K562 (cell line): ENCODE measurements around the gene CSF1. TPM values are rescaled to one million over a fixed set of nuclear protein-coding genes. Genes with fewer than 3 reads are reported as not detected.
A peak's percentile ranks its signal among the peaks of the same experiment; 100 is the strongest.

Experiments used
- ARID1B ChIP-seq: fragments of 450-650 bp; IDR thresholded peaks from 2 replicates; pipeline ENCODE4 v1.6.1; 2016; ENCODE audit warnings: antibody characterized with exemption, mild to moderate bottlenecking, inconsistent platforms
- CCNT2 ChIP-seq: IDR thresholded peaks from 2 replicates; pipeline ENCODE4 v1.6.1; 2011; ENCODE audit warnings: borderline replicate concordance, low read depth, mild to moderate bottlenecking, moderate library complexity, mixed read lengths, low read length; ENCODE audit not compliant: insufficient read length; ENCODE audit errors: extremely low read depth
- CEBPG ChIP-seq, 3 experiments: fragments of 200-800 bp in 1 of 3; sonication (Bioruptor generic) in 1 of 3; sonication (generic) in 1 of 3; formaldehyde crosslinking in 1 of 3; IDR thresholded peaks in 2 of 3; conservative IDR thresholded peaks in 1 of 3; 2 replicates each; pipeline versions ENCODE4 v1.6.1 to v1.8.0; 2016 to 2022; ENCODE audit warnings: missing compliant biosample characterization in 2 of 3, missing genetic modification characterization in 2 of 3, mild to moderate bottlenecking in 1 of 3, missing genetic modification reagents in 1 of 3
- EGR1 ChIP-seq: fragments of 450-650 bp; conservative IDR thresholded peaks from 2 replicates; pipeline ENCODE4 v1.6.1; 2017; ENCODE audit warnings: mild to moderate bottlenecking
- FOXP1 ChIP-seq: sonication (generic); formaldehyde crosslinking; IDR thresholded peaks from 2 replicates; pipeline ENCODE4 v1.8.0; 2022; ENCODE audit warnings: mild to moderate bottlenecking, missing genetic modification reagents
- GTF2E2 ChIP-seq: fragments of 200-800 bp; sonication (Bioruptor generic); IDR thresholded peaks from 2 replicates; pipeline ENCODE4 v1.6.1; 2016; ENCODE audit warnings: missing genetic modification characterization, missing compliant biosample characterization
- HDAC2 ChIP-seq: fragments of 450-650 bp; IDR thresholded peaks from 2 replicates; pipeline ENCODE4 v1.6.1; 2016; ENCODE audit warnings: mild to moderate bottlenecking
- JUND ChIP-seq, 2 experiments: IDR thresholded peaks; 2 replicates in 1 of 2; 3 replicates in 1 of 2; pipeline ENCODE4 v1.6.1; 2011; ENCODE audit warnings: borderline replicate concordance in 2 of 2, low read depth in 2 of 2, low read length in 2 of 2, improper control_type of control experiment in 1 of 2, missing biosample characterization in 1 of 2, missing genetic modification characterization in 1 of 2, missing genetic modification reagents in 1 of 2
- MEF2A ChIP-seq: IDR thresholded peaks from 2 replicates; pipeline ENCODE4 v1.6.1; 2011; ENCODE audit warnings: low read depth, mild to moderate bottlenecking, low read length, moderate library complexity; ENCODE audit not compliant: control insufficient read depth
- MTA3 ChIP-seq: fragments of 450-650 bp; formaldehyde crosslinking; IDR thresholded peaks from 2 replicates; pipeline ENCODE4 v1.6.1; 2017; ENCODE audit warnings: mild to moderate bottlenecking, borderline replicate concordance
- NRF1 ChIP-seq, 2 experiments: fragments of 450-650 bp; IDR thresholded peaks in 1 of 2; conservative IDR thresholded peaks in 1 of 2; 2 replicates each; pipeline ENCODE4 v1.6.1; 2014; ENCODE audit warnings: mild to moderate bottlenecking in 2 of 2
- PHF20 ChIP-seq: fragments of 450-650 bp; IDR thresholded peaks from 2 replicates; pipeline ENCODE4 v1.6.1; 2018; ENCODE audit not compliant: partially characterized antibody
- RBM15 ChIP-seq: fragments of 200-400 bp; formaldehyde crosslinking; IDR thresholded peaks from 2 replicates; pipeline ENCODE4 v1.6.1; 2018; ENCODE audit warnings: mild to moderate bottlenecking, low read length, moderate library complexity; ENCODE audit not compliant: insufficient read depth
- SREBF1 ChIP-seq: fragments of 150-350 bp; IDR thresholded peaks from 2 replicates; pipeline ENCODE4 v1.6.1; 2014; ENCODE audit warnings: antibody characterized with exemption, low read depth, low read length, borderline replicate concordance
- TAF1 ChIP-seq: IDR thresholded peaks from 2 replicates; pipeline ENCODE4 v1.6.1; 2011; ENCODE audit warnings: mild to moderate bottlenecking, low read length, moderate library complexity; ENCODE audit not compliant: insufficient read depth, control insufficient read depth, severe bottlenecking; ENCODE audit errors: extremely low read depth
- XRCC4 ChIP-seq: IDR thresholded peaks from one replicate; pipeline ENCODE4 v1.6.1; 2011; ENCODE audit not compliant: insufficient read depth, insufficient read length; ENCODE audit errors: extremely low read depth
- ZNF347 ChIP-seq: fragments of 450-650 bp; formaldehyde crosslinking; IDR thresholded peaks from 2 replicates; pipeline ENCODE4 v1.4.0; 2020; ENCODE audit warnings: low read depth, mild to moderate bottlenecking, moderate library complexity
- polyA plus RNA-seq, 8 experiments: library from polyadenylated mRNA; depleted of rRNA in 4 of 8; stranded (reverse) in 5 of 8; unstranded in 3 of 8; fragments of >200 nt; fragmentation: Nextera tagmentation in 2 of 8; fragmentation: Illumina TruSeq in 1 of 8; extraction: Ambion mirVana in 2 of 8; extraction: Trizol in 1 of 8; gene quantifications; 2 replicates each; pipeline versions ENCODE4 v1.2.1 to v1.2.3, GENCODE V29; 2011 to 2014; ENCODE audit warnings: inconsistent platforms in 1 of 8, missing spikeins in 1 of 8
- total RNA-seq, 7 experiments: library from RNA; depleted of rRNA in 6 of 7; stranded (reverse); fragments of >200 nt in 6 of 7; fragmentation: Illumina TruSeq in 2 of 7; extraction: Trizol in 2 of 7; gene quantifications; 2 replicates each; pipeline versions ENCODE4 v1.2.1 to v1.2.3, GENCODE V29; 2011 to 2021; ENCODE audit warnings: low replicate concordance in 1 of 7
- TF ChIP-seq, protein P1 (sequence below): conservative IDR thresholded peaks from 2 replicates; pipeline ENCODE4 v1.6.1; 2011; ENCODE audit warnings: low read depth, mild to moderate bottlenecking, low read length; ENCODE audit not compliant: control insufficient read depth
- TF ChIP-seq, protein P2 (sequence below), 2 experiments: IDR thresholded peaks; 2 replicates each; pipeline ENCODE4 v1.6.1; 2012; ENCODE audit warnings: improper control_type of control experiment in 2 of 2, low read depth in 2 of 2, low read length in 2 of 2, borderline replicate concordance in 1 of 2
- TF ChIP-seq, protein P3 (sequence below): fragments of 250-450 bp; sonication (Bioruptor Pico); IDR thresholded peaks from 2 replicates; pipeline ENCODE4 v1.4.0; 2020

Gene CSF1
- total and polyA plus RNA-seq, 9 of the 15 experiments (the other 6 are each of a cell fraction or from before 2014, with no cell fraction given), result 0.18 to 11.8 (median 2.8) TPM

DNA sequence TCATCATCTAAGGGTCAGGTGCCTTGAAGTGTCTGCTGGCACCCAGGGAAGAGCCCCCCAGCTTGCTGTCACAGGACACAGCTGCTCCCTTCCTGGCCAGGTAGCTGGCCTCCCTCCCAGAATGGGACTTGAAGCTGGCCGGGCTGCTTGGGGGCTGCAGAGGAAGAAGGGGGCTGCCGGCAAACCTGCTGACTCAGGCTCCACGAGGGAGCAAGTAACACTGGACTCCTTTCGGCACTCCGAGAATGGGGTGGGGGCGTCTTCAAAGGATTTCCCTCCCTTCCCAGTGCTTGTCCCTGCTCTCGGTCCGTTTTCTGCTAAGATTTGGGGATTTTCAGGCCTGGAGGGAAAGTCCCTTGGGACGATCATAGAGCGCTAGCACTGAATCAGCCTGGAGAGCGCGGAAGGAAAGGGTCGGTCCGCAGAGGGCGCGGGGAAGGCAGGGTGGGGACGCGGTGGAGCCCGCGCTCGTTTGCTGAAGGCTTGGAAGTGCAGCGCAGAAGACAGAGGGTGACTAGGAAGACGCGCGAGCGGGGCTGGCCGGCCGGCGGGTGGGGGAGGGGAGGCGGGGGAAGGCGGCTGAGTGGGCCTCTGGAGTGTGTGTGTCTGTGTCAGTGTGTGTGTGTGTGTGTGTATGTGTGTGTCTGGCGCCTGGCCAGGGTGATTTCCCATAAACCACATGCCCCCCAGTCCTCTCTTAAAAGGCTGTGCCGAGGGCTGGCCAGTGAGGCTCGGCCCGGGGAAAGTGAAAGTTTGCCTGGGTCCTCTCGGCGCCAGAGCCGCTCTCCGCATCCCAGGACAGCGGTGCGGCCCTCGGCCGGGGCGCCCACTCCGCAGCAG is at the start of gene CSF1 (continued):
- TF ChIP-seq FOXP1 (CRISPR knock-in tag) (peak; percentile 29; the same call in 1 of the 2 replicates), JUND (IDR thresholded peaks at IDR 0.05; ENCODE audit: borderline replicate concordance, low read depth, low read length) (peak; percentile 39; the same call in 1 of the 2 replicates), JUND (tag; IDR thresholded peaks at IDR 0.05; ENCODE audit: borderline replicate concordance, low read depth, low read length) (peak; percentile 31; the same call in 1 of the 3 replicates), EGR1 (peak; percentile 78), CEBPG (CRISPR knock-in tag; IDR thresholded peaks at IDR 0.05) (0 out of 2 replicates have a peak, but pooled peaks have one; percentile 19), CEBPG (tag; conservative IDR thresholded peaks at IDR 0.05 in 1 of 2, IDR thresholded peaks at IDR 0.05 in 1 of 2) (no peak), RBM15 (no peak), GTF2E2 (tag) (0 out of 2 replicates have a peak, but pooled peaks have one; percentile 24), TAF1 (peak; percentile 57), SREBF1 (no peak), ZNF347 (CRISPR knock-in tag) (no peak), MEF2A (no peak), PHF20 (peak; percentile 36), XRCC4 (no peak), NRF1 (conservative IDR thresholded peaks at IDR 0.05 in 1 of 2, IDR thresholded peaks at IDR 0.05 in 1 of 2) (0 out of 4 replicates have a peak, but pooled peaks have one; percentile 12 to 16), MTA3 (no peak), HDAC2 (no peak), CCNT2 (peak; percentile 52), ARID1B (peak; percentile 77)
- TF ChIP-seq, protein P1, sequence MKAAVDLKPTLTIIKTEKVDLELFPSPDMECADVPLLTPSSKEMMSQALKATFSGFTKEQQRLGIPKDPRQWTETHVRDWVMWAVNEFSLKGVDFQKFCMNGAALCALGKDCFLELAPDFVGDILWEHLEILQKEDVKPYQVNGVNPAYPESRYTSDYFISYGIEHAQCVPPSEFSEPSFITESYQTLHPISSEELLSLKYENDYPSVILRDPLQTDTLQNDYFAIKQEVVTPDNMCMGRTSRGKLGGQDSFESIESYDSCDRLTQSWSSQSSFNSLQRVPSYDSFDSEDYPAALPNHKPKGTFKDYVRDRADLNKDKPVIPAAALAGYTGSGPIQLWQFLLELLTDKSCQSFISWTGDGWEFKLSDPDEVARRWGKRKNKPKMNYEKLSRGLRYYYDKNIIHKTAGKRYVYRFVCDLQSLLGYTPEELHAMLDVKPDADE, result 0 out of 2 replicates have a peak, but pooled peaks have one; percentile 16
- TF ChIP-seq, protein P2, sequence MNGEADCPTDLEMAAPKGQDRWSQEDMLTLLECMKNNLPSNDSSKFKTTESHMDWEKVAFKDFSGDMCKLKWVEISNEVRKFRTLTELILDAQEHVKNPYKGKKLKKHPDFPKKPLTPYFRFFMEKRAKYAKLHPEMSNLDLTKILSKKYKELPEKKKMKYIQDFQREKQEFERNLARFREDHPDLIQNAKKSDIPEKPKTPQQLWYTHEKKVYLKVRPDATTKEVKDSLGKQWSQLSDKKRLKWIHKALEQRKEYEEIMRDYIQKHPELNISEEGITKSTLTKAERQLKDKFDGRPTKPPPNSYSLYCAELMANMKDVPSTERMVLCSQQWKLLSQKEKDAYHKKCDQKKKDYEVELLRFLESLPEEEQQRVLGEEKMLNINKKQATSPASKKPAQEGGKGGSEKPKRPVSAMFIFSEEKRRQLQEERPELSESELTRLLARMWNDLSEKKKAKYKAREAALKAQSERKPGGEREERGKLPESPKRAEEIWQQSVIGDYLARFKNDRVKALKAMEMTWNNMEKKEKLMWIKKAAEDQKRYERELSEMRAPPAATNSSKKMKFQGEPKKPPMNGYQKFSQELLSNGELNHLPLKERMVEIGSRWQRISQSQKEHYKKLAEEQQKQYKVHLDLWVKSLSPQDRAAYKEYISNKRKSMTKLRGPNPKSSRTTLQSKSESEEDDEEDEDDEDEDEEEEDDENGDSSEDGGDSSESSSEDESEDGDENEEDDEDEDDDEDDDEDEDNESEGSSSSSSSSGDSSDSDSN (IDR thresholded peaks at IDR 0.05; ENCODE audit: borderline replicate concordance in 1 of 2, low read depth in 2 of 2, low read length in 2 of 2), result peak; percentile 55 to 75; a peak in 2 of 4 replicates
- TF ChIP-seq, protein P3, sequence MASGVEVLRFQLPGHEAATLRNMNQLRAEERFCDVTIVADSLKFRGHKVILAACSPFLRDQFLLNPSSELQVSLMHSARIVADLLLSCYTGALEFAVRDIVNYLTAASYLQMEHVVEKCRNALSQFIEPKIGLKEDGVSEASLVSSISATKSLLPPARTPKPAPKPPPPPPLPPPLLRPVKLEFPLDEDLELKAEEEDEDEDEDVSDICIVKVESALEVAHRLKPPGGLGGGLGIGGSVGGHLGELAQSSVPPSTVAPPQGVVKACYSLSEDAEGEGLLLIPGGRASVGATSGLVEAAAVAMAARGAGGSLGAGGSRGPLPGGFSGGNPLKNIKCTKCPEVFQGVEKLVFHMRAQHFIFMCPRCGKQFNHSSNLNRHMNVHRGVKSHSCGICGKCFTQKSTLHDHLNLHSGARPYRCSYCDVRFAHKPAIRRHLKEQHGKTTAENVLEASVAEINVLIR, result no peak
